ENCODE data around the gene ERC1.

DNA sequence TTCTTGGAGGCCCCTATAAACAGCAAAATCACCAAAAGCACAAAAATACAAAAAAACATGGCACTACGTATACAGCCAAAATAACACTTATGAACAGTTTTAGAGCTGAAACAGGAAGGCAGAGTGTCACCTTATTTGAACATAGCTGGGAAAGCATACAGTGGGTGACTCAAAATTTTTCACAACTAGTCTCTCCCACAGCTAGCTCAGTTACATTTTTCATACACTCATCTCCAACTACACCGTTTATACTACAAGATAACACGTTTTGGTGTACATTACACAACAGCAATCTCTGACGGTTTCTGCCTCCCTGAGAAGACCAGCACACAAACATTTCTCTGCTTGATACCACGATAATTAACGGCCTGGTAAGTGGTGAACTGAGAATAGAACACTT lies 44.4 kb upstream of the ERC1 start:
- TF ChIP-seq POLR2AphosphoS5 (IDR thresholded peaks at IDR 0.05) (no peak), POLR2A (IDR thresholded peaks at IDR 0.05) (no peak), EP300 (IDR thresholded peaks at IDR 0.05) (no peak), CTCF (IDR thresholded peaks at IDR 0.05) (no peak)
